Hepatocyte (in vitro differentiated cells): Measurements from ENCODE around the gene TMEM164.

Source experiments
- EZH2 ChIP-seq: fragments of 200-600 bp; sonication (generic); IDR thresholded peaks from 2 replicates; pipeline ENCODE4 v1.6.1; 2016; ENCODE audit warnings: antibody characterized with exemption, mild to moderate bottlenecking, borderline replicate concordance
- EZH2phosphoT487 ChIP-seq: fragments of 200-600 bp; sonication (generic); IDR thresholded peaks from one replicate; pipeline ENCODE4 v1.6.1; 2018; ENCODE audit warnings: antibody characterized with exemption, mild to moderate bottlenecking, low read depth, moderate library complexity; ENCODE audit not compliant: unreplicated experiment, severe bottlenecking
- TF ChIP-seq, protein P1 (sequence below): fragments of 200-600 bp; sonication (generic); IDR thresholded peaks from 2 replicates; pipeline ENCODE4 v1.5.1; 2016; ENCODE audit warnings: antibody characterized with exemption, mild to moderate bottlenecking; ENCODE audit not compliant: poor library complexity

DNA sequence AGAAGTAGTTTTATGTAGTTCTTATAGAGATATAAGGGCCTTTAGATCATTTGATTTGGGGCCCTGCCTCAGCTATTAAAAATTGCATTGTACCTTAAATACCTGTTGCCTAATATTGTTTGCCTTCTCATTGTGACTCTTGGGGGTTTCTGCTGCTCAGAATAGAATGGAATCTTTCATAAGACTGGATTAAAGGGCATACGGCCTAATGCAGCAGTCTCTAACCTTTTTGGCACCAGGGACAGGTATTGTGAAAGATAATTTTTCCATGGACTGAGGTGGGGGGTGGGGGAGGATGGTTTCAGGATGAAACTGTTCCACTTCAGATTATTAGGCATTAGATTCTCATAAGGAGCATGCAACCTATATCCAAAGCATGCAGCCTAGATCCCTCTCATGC is 46.2 kb downstream of the TMEM164 start:
- TF ChIP-seq, protein P1, sequence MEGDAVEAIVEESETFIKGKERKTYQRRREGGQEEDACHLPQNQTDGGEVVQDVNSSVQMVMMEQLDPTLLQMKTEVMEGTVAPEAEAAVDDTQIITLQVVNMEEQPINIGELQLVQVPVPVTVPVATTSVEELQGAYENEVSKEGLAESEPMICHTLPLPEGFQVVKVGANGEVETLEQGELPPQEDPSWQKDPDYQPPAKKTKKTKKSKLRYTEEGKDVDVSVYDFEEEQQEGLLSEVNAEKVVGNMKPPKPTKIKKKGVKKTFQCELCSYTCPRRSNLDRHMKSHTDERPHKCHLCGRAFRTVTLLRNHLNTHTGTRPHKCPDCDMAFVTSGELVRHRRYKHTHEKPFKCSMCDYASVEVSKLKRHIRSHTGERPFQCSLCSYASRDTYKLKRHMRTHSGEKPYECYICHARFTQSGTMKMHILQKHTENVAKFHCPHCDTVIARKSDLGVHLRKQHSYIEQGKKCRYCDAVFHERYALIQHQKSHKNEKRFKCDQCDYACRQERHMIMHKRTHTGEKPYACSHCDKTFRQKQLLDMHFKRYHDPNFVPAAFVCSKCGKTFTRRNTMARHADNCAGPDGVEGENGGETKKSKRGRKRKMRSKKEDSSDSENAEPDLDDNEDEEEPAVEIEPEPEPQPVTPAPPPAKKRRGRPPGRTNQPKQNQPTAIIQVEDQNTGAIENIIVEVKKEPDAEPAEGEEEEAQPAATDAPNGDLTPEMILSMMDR = no peak
- TF ChIP-seq EZH2phosphoT487 (no peak), EZH2 (no peak)
